Activated CD4-positive, alpha-beta T cell treated with anti-CD3 and anti-CD28 coated beads, Interleukin-2, Interleukin-4, amounts not matched to agents 100 ng/mL and 50 ng/mL, durations not matched to agents 16 hours and 8 hours (primary cell): Measurements from ENCODE around the gene CHRM2.

Experiments used
- DNase-seq: peaks from one replicate; pipeline ENCODE4 v3.0.0-alpha.2; 2020; ENCODE audit warnings: low spot score

CHRM2 gene

GRCh38 chr7:137036768-137037167 is 168.3 kb downstream of the CHRM2 start:
- no peak for DNase-seq

- no peak for DNase-seq
Measured at GRCh38 chr7:137038706-137039105, 170.3 kb downstream of the CHRM2 start.

GRCh38 chr7:137040745-137041144 is 172.3 kb downstream of the CHRM2 start:
- no peak for DNase-seq

- no peak for DNase-seq
Measured at GRCh38 chr7:137045573-137045972, 177.1 kb downstream of the CHRM2 start.

- no peak for DNase-seq
Measured at GRCh38 chr7:137069249-137069963, 201.0 kb downstream of the CHRM2 start.
